ENCODE measurements around the gene TTC23.
A peak's percentile ranks its signal among the peaks of the same experiment; 100 is the strongest.

Gene TTC23, protein sequence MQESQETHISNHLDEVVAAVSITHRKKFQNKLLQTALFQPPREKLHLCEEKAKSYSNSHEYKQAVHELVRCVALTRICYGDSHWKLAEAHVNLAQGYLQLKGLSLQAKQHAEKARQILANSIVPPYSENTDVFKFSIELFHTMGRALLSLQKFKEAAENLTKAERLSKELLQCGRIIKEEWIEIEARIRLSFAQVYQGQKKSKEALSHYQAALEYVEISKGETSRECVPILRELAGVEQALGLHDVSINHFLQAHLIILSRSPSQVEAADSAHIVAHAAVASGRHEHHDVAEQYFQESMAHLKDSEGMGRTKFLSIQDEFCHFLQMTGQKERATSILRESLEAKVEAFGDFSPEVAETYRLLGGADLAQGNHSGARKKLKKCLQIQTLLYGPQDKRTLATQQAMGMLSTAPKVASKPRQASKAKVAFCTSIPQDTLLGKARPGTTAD

DNA sequence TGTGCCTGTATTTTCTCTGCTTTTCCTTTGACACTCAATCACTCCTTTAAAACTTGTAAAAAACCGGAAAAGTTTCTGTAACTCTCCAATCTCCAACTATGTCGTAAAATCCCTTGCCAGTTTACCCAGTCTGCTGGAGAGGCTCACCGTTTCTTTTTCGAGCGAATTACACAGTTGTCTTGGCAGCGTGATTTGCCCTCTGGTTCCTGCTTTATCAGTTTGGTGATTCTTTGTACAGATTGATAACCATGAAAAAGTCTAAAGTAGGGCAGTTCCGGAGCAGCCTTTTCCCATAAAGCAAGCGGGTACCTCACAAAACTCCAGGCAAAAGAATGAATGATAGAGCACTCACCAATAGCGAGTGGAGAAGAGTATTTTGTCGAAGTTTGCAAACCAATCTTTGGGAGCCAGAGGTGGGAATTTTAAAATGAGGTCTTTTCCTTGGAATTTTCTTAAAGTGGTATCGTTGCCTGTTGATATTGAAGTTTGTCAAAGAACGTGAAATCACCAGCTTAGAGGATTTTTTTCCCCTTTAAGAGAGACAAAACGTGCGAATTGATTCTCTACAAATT is at the start of gene TTC23:
Gene TTC23, minus strand, starts transcription at position 312 of the 572 bp plus-strand sequence. CDS start 20,869 bp downstream, outside the sequence.
- Histone ChIP-seq H3K9ac (ENCODE audit: low read depth, low read length) (peak within 1 kb of the TSS; percentile 80), H3K4me1 (ENCODE audit: control insufficient read depth, insufficient read depth, low read length) (no peaks in the 10 kb centered on the region), H3K36me3 (ENCODE audit: control insufficient read depth, insufficient read depth, low read length) (no peaks in the 10 kb centered on the region), H3K9me3 (ENCODE audit: control insufficient read depth, insufficient read depth, low read length) (no peaks in the 10 kb centered on the region), H3K4me3 (ENCODE audit: low read depth, low read length) (peak within 1 kb of the TSS; percentile 88), H3K27me3 (ENCODE audit: control insufficient read depth, insufficient read depth, low read length) (peaks cover 6% of the 10 kb centered on the region)

DNA sequence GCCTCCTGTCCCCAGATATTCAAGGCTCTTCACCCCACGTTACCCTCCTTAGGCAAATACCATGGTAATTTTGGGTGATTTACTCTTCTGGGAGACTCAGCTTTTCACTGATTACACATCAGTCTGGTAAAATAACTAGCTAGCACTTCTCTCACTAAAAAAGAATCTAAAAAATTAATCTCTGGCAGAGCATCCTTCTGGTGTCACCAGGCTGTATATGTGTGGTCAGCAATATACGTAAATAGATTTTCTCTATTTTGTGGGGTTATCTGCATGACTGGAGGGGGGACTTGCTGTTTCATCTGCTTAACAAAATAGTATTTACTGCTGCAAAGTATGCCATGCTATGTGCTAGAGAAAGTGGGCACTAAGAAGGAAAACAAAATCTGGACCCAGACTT is 47.0 kb upstream of the TTC23 start:
- no peak overlapping the region for H3K4me3 ChIP-seq (ENCODE audit: low read depth, low read length)
- no peak overlapping the region for H3K9ac ChIP-seq (ENCODE audit: low read depth, low read length)
- peaks cover 13% of the 10 kb centered on the region for H3K4me1 ChIP-seq (ENCODE audit: control insufficient read depth, insufficient read depth, low read length)
- H3K36me3 ChIP-seq (ENCODE audit: control insufficient read depth, insufficient read depth, low read length): no peaks in the 10 kb centered on the region
- no peaks in the 10 kb centered on the region for H3K27me3 ChIP-seq (ENCODE audit: control insufficient read depth, insufficient read depth, low read length)
- no peaks in the 10 kb centered on the region for H3K9me3 ChIP-seq (ENCODE audit: control insufficient read depth, insufficient read depth, low read length)

DNA sequence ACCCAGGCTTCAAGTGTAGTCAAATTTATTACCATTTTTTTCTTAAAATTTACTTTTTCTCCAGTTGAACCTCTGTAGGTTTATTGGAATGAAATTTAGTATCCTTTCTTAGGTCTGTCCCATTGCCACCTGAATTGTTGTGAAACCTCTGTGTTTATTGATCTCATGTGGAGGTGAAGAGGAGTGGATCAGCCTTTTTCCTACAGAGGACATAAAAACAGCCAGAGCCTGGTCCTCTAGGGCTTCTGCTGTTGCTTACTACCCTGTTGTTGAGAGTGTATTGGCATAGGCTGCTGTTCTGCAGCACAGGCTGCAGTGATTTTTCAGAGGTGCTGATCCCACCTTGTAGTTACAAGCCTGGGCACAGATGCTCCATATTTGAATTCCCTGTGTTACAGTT is 46.5 kb upstream of the TTC23 start:
- no peaks in the 10 kb centered on the region for H3K9me3 ChIP-seq (ENCODE audit: control insufficient read depth, insufficient read depth, low read length)
- H3K4me1 ChIP-seq (ENCODE audit: control insufficient read depth, insufficient read depth, low read length): peaks cover 13% of the 10 kb centered on the region
- no peak overlapping the region for H3K9ac ChIP-seq (ENCODE audit: low read depth, low read length)
- no peaks in the 10 kb centered on the region for H3K27me3 ChIP-seq (ENCODE audit: control insufficient read depth, insufficient read depth, low read length)
- no peak overlapping the region for H3K4me3 ChIP-seq (ENCODE audit: low read depth, low read length)
- no peaks in the 10 kb centered on the region for H3K36me3 ChIP-seq (ENCODE audit: control insufficient read depth, insufficient read depth, low read length)

DNA sequence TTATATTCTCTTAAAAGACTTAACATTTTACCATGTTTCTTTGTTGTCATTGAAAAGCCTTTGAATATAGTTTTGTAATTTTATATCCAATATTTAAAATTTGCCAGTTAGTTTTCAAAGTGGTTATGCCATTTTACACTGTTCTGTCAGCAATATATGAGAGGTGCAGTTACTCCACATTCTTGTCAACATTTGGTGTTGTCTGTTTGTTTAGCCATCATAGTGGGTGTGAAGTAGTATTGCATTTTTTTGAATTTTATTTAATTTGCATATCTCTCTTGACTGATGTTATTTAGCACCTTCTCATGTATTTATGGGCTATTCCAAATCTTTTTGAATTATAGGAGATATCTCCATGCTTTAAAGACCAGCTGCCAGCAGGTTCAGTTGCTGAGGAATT is 42.3 kb upstream of the TTC23 start:
- no peak overlapping the region for H3K4me3 ChIP-seq (ENCODE audit: low read depth, low read length)
- H3K27me3 ChIP-seq (ENCODE audit: control insufficient read depth, insufficient read depth, low read length): no peaks in the 10 kb centered on the region
- H3K9ac ChIP-seq (ENCODE audit: low read depth, low read length): no peak overlapping the region
- H3K9me3 ChIP-seq (ENCODE audit: control insufficient read depth, insufficient read depth, low read length): no peaks in the 10 kb centered on the region
- H3K4me1 ChIP-seq (ENCODE audit: control insufficient read depth, insufficient read depth, low read length): peaks cover 13% of the 10 kb centered on the region
- H3K36me3 ChIP-seq (ENCODE audit: control insufficient read depth, insufficient read depth, low read length): no peaks in the 10 kb centered on the region

DNA sequence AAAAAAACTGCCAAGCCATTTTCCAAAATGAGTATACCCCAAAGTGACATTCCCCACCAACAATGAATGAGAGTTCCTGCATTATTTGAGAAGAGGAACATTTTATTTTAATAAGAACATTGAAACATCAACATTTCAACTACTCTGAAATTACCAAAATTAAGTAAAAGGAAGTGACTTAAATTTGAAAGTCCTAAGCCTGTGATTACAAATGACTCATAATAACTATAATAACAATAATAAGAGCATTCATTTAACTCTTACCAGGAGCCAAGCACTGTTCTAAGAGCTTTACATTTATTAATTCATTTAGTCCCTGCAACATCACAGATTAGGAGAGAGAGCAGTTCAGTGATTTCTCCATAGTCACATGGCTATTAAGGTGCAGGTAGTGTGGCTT is 34.3 kb upstream of the TTC23 start:
- H3K9ac ChIP-seq (ENCODE audit: low read depth, low read length): no peak overlapping the region
- H3K36me3 ChIP-seq (ENCODE audit: control insufficient read depth, insufficient read depth, low read length): no peaks in the 10 kb centered on the region
- no peaks in the 10 kb centered on the region for H3K4me1 ChIP-seq (ENCODE audit: control insufficient read depth, insufficient read depth, low read length)
- H3K9me3 ChIP-seq (ENCODE audit: control insufficient read depth, insufficient read depth, low read length): no peaks in the 10 kb centered on the region
- no peak overlapping the region for H3K4me3 ChIP-seq (ENCODE audit: low read depth, low read length)
- no peaks in the 10 kb centered on the region for H3K27me3 ChIP-seq (ENCODE audit: control insufficient read depth, insufficient read depth, low read length)

DNA sequence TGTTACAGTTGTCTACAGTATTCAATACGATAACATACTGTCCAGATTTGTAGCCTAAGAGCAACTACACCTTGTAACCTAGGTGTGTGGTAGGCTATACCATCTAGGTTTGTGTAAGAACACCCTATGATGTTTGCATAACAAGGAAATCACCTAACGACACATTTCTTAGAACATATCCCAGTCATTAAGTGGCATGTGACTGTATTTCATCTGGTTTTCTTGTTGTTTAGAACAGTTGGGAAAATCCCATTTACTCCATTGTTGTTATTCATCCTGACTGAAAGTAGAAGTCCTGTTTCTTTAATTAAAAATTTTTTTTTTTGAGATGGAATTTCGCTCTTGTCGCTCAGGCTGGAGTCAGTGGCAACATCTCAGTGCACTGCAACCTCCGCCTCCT is 33.2 kb upstream of the TTC23 start:
- H3K36me3 ChIP-seq (ENCODE audit: control insufficient read depth, insufficient read depth, low read length): no peaks in the 10 kb centered on the region
- no peaks in the 10 kb centered on the region for H3K9me3 ChIP-seq (ENCODE audit: control insufficient read depth, insufficient read depth, low read length)
- no peaks in the 10 kb centered on the region for H3K27me3 ChIP-seq (ENCODE audit: control insufficient read depth, insufficient read depth, low read length)
- H3K9ac ChIP-seq (ENCODE audit: low read depth, low read length): no peak overlapping the region
- no peak overlapping the region for H3K4me3 ChIP-seq (ENCODE audit: low read depth, low read length)
- no peaks in the 10 kb centered on the region for H3K4me1 ChIP-seq (ENCODE audit: control insufficient read depth, insufficient read depth, low read length)

DNA sequence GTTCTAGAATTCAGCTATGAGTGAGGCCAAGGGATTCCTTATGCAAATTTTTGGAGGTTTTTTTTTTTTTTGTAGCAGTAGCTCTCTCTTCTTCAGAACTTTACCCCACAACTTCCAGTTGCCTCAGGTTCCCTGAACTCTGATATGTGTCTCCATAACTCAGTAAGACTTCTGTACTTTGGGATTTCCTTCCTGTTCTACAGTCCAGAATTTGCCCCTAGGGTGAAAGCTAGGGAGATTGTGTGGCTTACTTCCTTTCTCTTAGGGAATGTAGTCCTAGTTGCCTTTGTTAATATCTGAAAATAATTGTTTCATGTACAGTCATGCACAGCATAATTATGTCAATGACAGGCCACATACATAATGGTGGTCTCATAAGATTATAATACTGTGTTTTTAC is 32.7 kb upstream of the TTC23 start:
- Histone ChIP-seq H3K4me1 (ENCODE audit: control insufficient read depth, insufficient read depth, low read length) (no peaks in the 10 kb centered on the region), H3K27me3 (ENCODE audit: control insufficient read depth, insufficient read depth, low read length) (no peaks in the 10 kb centered on the region), H3K36me3 (ENCODE audit: control insufficient read depth, insufficient read depth, low read length) (no peaks in the 10 kb centered on the region), H3K9ac (ENCODE audit: low read depth, low read length) (no peak overlapping the region), H3K4me3 (ENCODE audit: low read depth, low read length) (no peak overlapping the region), H3K9me3 (ENCODE audit: control insufficient read depth, insufficient read depth, low read length) (no peaks in the 10 kb centered on the region)

DNA sequence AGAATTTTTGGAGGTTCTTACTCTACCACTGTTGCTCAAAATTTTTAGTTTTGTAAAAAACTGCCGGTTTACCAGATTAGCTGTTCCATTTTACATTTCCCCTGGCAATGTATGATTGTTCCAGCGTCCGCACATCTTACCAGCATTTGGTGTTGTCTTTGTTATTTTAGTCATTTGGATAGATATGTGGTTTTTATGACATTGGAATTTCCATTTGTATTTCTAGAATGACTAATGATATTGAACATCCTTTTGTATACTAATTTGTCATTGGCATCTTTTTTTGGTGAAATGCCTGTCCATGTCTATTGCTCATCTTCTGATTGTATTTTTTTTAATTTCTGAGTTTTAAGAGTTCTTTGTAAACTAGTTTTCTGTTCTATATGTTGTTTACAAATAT is 30.4 kb upstream of the TTC23 start:
- H3K36me3 ChIP-seq (ENCODE audit: control insufficient read depth, insufficient read depth, low read length): no peaks in the 10 kb centered on the region
- H3K9me3 ChIP-seq (ENCODE audit: control insufficient read depth, insufficient read depth, low read length): no peaks in the 10 kb centered on the region
- no peaks in the 10 kb centered on the region for H3K27me3 ChIP-seq (ENCODE audit: control insufficient read depth, insufficient read depth, low read length)
- H3K9ac ChIP-seq (ENCODE audit: low read depth, low read length): no peak overlapping the region
- H3K4me1 ChIP-seq (ENCODE audit: control insufficient read depth, insufficient read depth, low read length): no peaks in the 10 kb centered on the region
- no peak overlapping the region for H3K4me3 ChIP-seq (ENCODE audit: low read depth, low read length)

DNA sequence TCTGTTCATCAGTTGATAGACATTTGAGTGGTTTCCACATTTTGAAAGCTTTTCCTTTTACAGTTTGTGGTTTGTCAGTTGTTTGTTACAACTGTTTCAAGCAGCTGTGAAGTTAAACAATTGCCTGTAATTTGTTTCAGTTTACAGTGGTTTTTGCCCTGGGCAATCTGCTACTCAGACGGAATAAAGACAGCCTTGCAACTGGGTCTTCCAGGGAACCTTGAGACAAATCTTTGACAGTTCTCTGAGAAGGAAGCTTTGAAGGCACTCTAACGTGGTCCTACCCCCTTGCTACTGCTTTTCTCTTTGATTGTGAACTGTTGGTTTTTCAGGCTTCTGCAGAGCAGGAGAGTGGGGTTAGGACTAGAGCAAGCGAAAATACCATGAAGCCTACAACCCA is 29.9 kb upstream of the TTC23 start:
- Histone ChIP-seq H3K4me3 (ENCODE audit: low read depth, low read length) (no peak overlapping the region), H3K4me1 (ENCODE audit: control insufficient read depth, insufficient read depth, low read length) (no peaks in the 10 kb centered on the region), H3K9ac (ENCODE audit: low read depth, low read length) (no peak overlapping the region), H3K27me3 (ENCODE audit: control insufficient read depth, insufficient read depth, low read length) (no peaks in the 10 kb centered on the region), H3K9me3 (ENCODE audit: control insufficient read depth, insufficient read depth, low read length) (no peaks in the 10 kb centered on the region), H3K36me3 (ENCODE audit: control insufficient read depth, insufficient read depth, low read length) (no peaks in the 10 kb centered on the region)

DNA sequence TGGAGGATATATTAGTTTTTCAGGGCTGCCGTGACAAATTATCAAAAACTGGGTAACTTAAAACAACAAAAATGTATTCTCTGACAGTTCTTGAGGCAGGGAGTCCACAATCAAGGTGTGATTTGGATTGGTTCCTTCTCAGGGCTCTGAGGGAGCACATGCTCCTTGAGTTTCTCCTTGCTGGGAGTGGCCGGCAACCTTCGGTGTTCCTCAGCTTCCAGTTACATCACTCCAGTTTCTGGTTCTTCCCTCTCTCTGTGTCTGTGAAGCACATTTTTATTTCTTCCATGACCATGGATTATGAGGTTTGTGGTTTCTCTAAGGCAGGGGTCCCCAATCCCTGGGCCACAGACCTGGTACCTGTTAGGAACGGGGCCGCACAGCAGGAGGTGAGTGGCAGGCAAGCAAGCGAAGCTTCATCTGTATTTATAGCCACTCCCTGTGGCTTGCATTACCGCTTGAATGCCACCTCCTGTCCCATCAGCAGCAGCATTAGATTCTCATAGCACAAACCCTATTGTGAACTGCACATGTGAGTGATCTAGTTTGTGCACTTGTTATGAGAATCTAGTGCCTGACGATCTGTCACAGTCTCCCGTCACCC is 26.2 kb upstream of the TTC23 start:
- Histone ChIP-seq H3K4me1 (ENCODE audit: control insufficient read depth, insufficient read depth, low read length) (no peaks in the 10 kb centered on the region), H3K9ac (ENCODE audit: low read depth, low read length) (no peak overlapping the region), H3K36me3 (ENCODE audit: control insufficient read depth, insufficient read depth, low read length) (no peaks in the 10 kb centered on the region), H3K27me3 (ENCODE audit: control insufficient read depth, insufficient read depth, low read length) (no peaks in the 10 kb centered on the region), H3K9me3 (ENCODE audit: control insufficient read depth, insufficient read depth, low read length) (no peaks in the 10 kb centered on the region), H3K4me3 (ENCODE audit: low read depth, low read length) (no peak overlapping the region)

DNA sequence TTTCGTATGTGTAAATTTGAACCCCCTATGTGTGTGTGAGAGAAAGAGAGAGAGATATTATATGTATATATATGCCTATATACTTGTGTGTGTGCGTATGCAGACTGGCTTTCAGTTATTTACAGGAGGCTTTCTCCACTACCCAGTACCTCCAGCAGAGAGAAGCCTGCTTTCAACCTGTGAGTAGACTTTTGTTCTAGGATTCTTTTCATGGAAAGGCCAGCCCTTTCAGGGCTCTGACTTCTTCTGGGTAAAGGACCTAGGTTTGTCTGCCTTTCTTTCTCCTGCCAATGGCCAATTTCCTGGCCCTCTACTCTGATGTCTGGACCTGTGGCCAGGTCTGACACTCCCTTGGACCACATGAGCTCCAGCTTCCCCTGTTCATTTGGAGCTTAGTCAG is 25.7 kb upstream of the TTC23 start:
- no peaks in the 10 kb centered on the region for H3K4me1 ChIP-seq (ENCODE audit: control insufficient read depth, insufficient read depth, low read length)
- no peak overlapping the region for H3K9ac ChIP-seq (ENCODE audit: low read depth, low read length)
- no peaks in the 10 kb centered on the region for H3K27me3 ChIP-seq (ENCODE audit: control insufficient read depth, insufficient read depth, low read length)
- H3K4me3 ChIP-seq (ENCODE audit: low read depth, low read length): no peak overlapping the region
- H3K9me3 ChIP-seq (ENCODE audit: control insufficient read depth, insufficient read depth, low read length): no peaks in the 10 kb centered on the region
- no peaks in the 10 kb centered on the region for H3K36me3 ChIP-seq (ENCODE audit: control insufficient read depth, insufficient read depth, low read length)

DNA sequence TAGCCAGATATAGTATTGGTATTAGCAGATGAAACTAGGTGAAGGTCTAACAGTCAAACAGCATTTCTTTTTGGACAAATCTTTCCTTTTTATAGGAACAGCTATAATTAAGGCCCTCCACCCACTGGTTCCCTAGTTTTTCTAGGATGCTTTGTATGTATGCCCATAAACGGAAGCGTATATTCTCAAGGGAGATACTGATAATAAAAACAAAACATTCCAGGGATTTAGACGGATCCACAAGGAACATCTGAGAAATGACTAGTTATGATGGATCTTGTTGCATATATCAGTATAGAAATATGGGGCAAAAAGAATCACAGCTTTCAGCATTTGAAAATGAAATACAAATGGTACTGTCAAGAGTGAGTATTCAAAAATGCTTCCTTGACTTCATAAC is 24.4 kb upstream of the TTC23 start:
- no peak overlapping the region for H3K9ac ChIP-seq (ENCODE audit: low read depth, low read length)
- H3K27me3 ChIP-seq (ENCODE audit: control insufficient read depth, insufficient read depth, low read length): no peaks in the 10 kb centered on the region

More for the DNA sequence above, 24.4 kb upstream of the TTC23 start:
- Histone ChIP-seq H3K36me3 (ENCODE audit: control insufficient read depth, insufficient read depth, low read length) (no peaks in the 10 kb centered on the region), H3K4me3 (ENCODE audit: low read depth, low read length) (no peak overlapping the region), H3K9me3 (ENCODE audit: control insufficient read depth, insufficient read depth, low read length) (no peaks in the 10 kb centered on the region), H3K4me1 (ENCODE audit: control insufficient read depth, insufficient read depth, low read length) (no peaks in the 10 kb centered on the region)

Measured in iPS-15b (cell line).